Astrocyte (in vitro differentiated cells and primary cell): Measurements from ENCODE around the gene PATJ. TPM values are rescaled to one million over a fixed set of nuclear protein-coding genes. Genes with fewer than 3 reads are reported as not detected.
A peak's percentile ranks its signal among the peaks of the same experiment; 100 is the strongest.

ENCODE experiments used
- DNase-seq: peaks from one replicate; pipeline ENCODE4 v3.0.0-alpha.2; 2010; ENCODE audit warnings: low read depth
- FAIRE-seq: peaks from 2 replicates; lab custom pipeline; 2011; peaks lifted over from hg19 to GRCh38; lab: Jason Lieb, UNC
- H2AFZ ChIP-seq: 2 replicates; pipeline ENCODE4 v1.6.0; 2012; ENCODE audit warnings: low read depth, low read length, inconsistent platforms
- H3K27ac ChIP-seq: 2 replicates; pipeline ENCODE4 v1.5.1; 2011; ENCODE audit warnings: low read depth, low read length, inconsistent platforms
- H3K27me3 ChIP-seq: 2 replicates; pipeline ENCODE4 v1.6.0; 2011; ENCODE audit warnings: low read length, inconsistent platforms; ENCODE audit not compliant: insufficient read depth
- H3K36me3 ChIP-seq: 2 replicates; pipeline ENCODE4 v1.5.1; 2011; ENCODE audit warnings: low read length, inconsistent platforms; ENCODE audit not compliant: insufficient read depth
- H3K4me1 ChIP-seq: 2 replicates; pipeline ENCODE4 v1.5.1; 2011; ENCODE audit warnings: low read length, inconsistent platforms; ENCODE audit not compliant: insufficient read depth
- H3K4me2 ChIP-seq: 2 replicates; pipeline ENCODE4 v1.6.0; 2012; ENCODE audit warnings: low read length, inconsistent platforms
- H3K4me3 ChIP-seq: 2 replicates; pipeline ENCODE4 v1.5.1; 2011; ENCODE audit warnings: low read depth, mild to moderate bottlenecking, low read length, inconsistent platforms; ENCODE audit not compliant: insufficient read depth
- H3K79me2 ChIP-seq: 2 replicates; pipeline ENCODE4 v1.6.0; 2012; ENCODE audit warnings: mild to moderate bottlenecking, low read length, inconsistent platforms; ENCODE audit not compliant: insufficient read depth
- H3K9ac ChIP-seq: 2 replicates; pipeline ENCODE4 v1.6.0; 2012; ENCODE audit warnings: mild to moderate bottlenecking, low read length, inconsistent platforms
- H3K9me3 ChIP-seq: 2 replicates; pipeline ENCODE4 v1.5.1; 2012; ENCODE audit warnings: low read depth, mild to moderate bottlenecking, low read length, inconsistent platforms; ENCODE audit not compliant: insufficient read depth
- H4K20me1 ChIP-seq: 2 replicates; pipeline ENCODE4 v1.6.0; 2012; ENCODE audit warnings: low read length, inconsistent platforms; ENCODE audit not compliant: insufficient read depth
- H3K27ac Mint-ChIP-seq: one replicate; pipeline ENCODE4 v1.8.0; 2021; ENCODE audit warnings: mild to moderate bottlenecking, mixed read lengths; ENCODE audit not compliant: unreplicated experiment
- H3K27me3 Mint-ChIP-seq: one replicate; pipeline ENCODE4 v1.8.0; 2021; ENCODE audit warnings: low read depth, mixed read lengths; ENCODE audit not compliant: unreplicated experiment
- H3K36me3 Mint-ChIP-seq: one replicate; pipeline ENCODE4 v1.8.0; 2021; ENCODE audit warnings: low read depth, mixed read lengths; ENCODE audit not compliant: unreplicated experiment
- H3K4me1 Mint-ChIP-seq: one replicate; pipeline ENCODE4 v1.8.0; 2021; ENCODE audit warnings: low read depth, mixed read lengths; ENCODE audit not compliant: unreplicated experiment
- H3K4me3 Mint-ChIP-seq: one replicate; pipeline ENCODE4 v1.8.0; 2021; ENCODE audit warnings: mild to moderate bottlenecking, moderate library complexity, mixed read lengths; ENCODE audit not compliant: unreplicated experiment
- H3K9me3 Mint-ChIP-seq: one replicate; pipeline ENCODE4 v1.8.0; 2021; ENCODE audit warnings: mild to moderate bottlenecking, mixed read lengths; ENCODE audit not compliant: unreplicated experiment
- EZH2 ChIP-seq: IDR thresholded peaks from 2 replicates; pipeline ENCODE4 v1.6.1; 2012; ENCODE audit warnings: mild to moderate bottlenecking, low read length, inconsistent platforms; ENCODE audit not compliant: insufficient read depth
- total RNA-seq: library from RNA; stranded (reverse); gene quantifications from 2 replicates; pipeline ENCODE4 v1.2.1, GENCODE V29; 2021
- TF ChIP-seq, protein P1 (sequence below): IDR thresholded peaks from 2 replicates; pipeline ENCODE4 v1.5.1; 2011; ENCODE audit warnings: low read depth, mild to moderate bottlenecking, inconsistent platforms, low read length, moderate library complexity; ENCODE audit not compliant: insufficient read depth

Gene PATJ
- total RNA-seq, 1 donor from 2014 or later, result 11.0 TPM

DNA sequence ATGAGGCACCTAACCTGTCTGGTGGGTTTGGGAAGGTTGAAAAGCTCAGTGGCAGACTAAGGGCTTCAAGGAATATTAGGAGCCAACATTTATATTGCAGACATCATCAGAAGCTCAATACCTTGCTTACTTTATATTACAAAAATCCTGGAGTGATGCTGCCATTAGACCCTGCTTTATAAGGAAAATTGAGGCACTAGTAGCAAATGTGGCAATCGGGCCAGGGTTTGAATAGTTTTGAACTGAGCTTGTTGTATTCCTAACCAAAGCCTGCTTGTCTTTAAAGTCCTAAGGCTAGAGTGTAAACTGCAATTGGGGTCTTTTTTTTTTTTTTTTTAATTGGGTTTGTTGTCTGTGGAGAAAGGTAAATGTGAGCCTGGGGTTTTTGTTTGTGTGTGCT, 466.7 kb downstream of the PATJ start:
- H3K27me3 ChIP-seq, result no peaks in the 10 kb centered on the region
- no peaks in the 10 kb centered on the region for H3K79me2 ChIP-seq
- no peak for DNase-seq
- peaks cover 38% of the 10 kb centered on the region for H3K36me3 Mint-ChIP-seq
- H3K9me3 ChIP-seq, result no peaks in the 10 kb centered on the region
- H3K9ac ChIP-seq, result no peak overlapping the region
- H3K4me1 ChIP-seq, result no peaks in the 10 kb centered on the region
- no peak overlapping the region for H3K4me3 Mint-ChIP-seq
- no peak overlapping the region for H3K4me2 ChIP-seq
- H3K9me3 Mint-ChIP-seq, result peaks cover 28% of the 10 kb centered on the region
- H3K27ac ChIP-seq, result no peak overlapping the region
- H3K36me3 ChIP-seq, result no peaks in the 10 kb centered on the region
- H2AFZ ChIP-seq, result no peak overlapping the region
- no peak overlapping the region for H3K4me3 ChIP-seq
- FAIRE-seq, result no peak
- no peaks in the 10 kb centered on the region for H4K20me1 ChIP-seq
- no peaks in the 10 kb centered on the region for H3K27me3 Mint-ChIP-seq
- H3K4me1 Mint-ChIP-seq, result peaks cover 11% of the 10 kb centered on the region
- no peak overlapping the region for H3K27ac Mint-ChIP-seq
- TF ChIP-seq EZH2, result no peak
- TF ChIP-seq, protein P1, sequence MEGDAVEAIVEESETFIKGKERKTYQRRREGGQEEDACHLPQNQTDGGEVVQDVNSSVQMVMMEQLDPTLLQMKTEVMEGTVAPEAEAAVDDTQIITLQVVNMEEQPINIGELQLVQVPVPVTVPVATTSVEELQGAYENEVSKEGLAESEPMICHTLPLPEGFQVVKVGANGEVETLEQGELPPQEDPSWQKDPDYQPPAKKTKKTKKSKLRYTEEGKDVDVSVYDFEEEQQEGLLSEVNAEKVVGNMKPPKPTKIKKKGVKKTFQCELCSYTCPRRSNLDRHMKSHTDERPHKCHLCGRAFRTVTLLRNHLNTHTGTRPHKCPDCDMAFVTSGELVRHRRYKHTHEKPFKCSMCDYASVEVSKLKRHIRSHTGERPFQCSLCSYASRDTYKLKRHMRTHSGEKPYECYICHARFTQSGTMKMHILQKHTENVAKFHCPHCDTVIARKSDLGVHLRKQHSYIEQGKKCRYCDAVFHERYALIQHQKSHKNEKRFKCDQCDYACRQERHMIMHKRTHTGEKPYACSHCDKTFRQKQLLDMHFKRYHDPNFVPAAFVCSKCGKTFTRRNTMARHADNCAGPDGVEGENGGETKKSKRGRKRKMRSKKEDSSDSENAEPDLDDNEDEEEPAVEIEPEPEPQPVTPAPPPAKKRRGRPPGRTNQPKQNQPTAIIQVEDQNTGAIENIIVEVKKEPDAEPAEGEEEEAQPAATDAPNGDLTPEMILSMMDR, result no peak

GRCh38 chr1:62209931-62210595, 467.8 kb downstream of the PATJ start:
- Mint-ChIP-seq H3K9me3 (peaks cover 28% of the 10 kb centered on the region), H3K4me1 (peaks cover 13% of the 10 kb centered on the region), H3K36me3 (peaks cover 36% of the 10 kb centered on the region), H3K27ac (no peak overlapping the region), H3K4me3 (no peak overlapping the region), H3K27me3 (no peaks in the 10 kb centered on the region)
- Histone ChIP-seq H3K9ac (no peak overlapping the region), H2AFZ (no peak overlapping the region), H3K9me3 (no peaks in the 10 kb centered on the region), H3K4me1 (no peaks in the 10 kb centered on the region), H3K79me2 (no peaks in the 10 kb centered on the region), H3K27ac (no peak overlapping the region), H3K4me2 (no peak overlapping the region), H3K4me3 (no peak overlapping the region), H4K20me1 (no peaks in the 10 kb centered on the region), H3K27me3 (no peaks in the 10 kb centered on the region), H3K36me3 (no peaks in the 10 kb centered on the region)
- TF ChIP-seq, protein P1, result no peak
- TF ChIP-seq EZH2, result no peak
- no peak for FAIRE-seq
- no peak for DNase-seq

GRCh38 chr1:62210960-62211359, 468.7 kb downstream of the PATJ start:
- Histone ChIP-seq H3K36me3 (no peaks in the 10 kb centered on the region), H3K9ac (no peak overlapping the region), H3K27ac (no peak overlapping the region), H3K79me2 (no peaks in the 10 kb centered on the region), H3K27me3 (no peaks in the 10 kb centered on the region), H3K4me1 (no peaks in the 10 kb centered on the region), H3K4me2 (no peak overlapping the region), H4K20me1 (no peaks in the 10 kb centered on the region), H2AFZ (no peak overlapping the region), H3K9me3 (no peaks in the 10 kb centered on the region), H3K4me3 (no peak overlapping the region)
- no peak for FAIRE-seq
- Mint-ChIP-seq H3K9me3 (peaks cover 28% of the 10 kb centered on the region), H3K4me1 (peaks cover 13% of the 10 kb centered on the region), H3K4me3 (no peak overlapping the region), H3K27me3 (no peaks in the 10 kb centered on the region), H3K36me3 (peaks cover 36% of the 10 kb centered on the region), H3K27ac (no peak overlapping the region)
- peak; percentile 16 for DNase-seq
- TF ChIP-seq, protein P1, result no peak
